ENCODE measurements around the gene PFKP.

DNA sequence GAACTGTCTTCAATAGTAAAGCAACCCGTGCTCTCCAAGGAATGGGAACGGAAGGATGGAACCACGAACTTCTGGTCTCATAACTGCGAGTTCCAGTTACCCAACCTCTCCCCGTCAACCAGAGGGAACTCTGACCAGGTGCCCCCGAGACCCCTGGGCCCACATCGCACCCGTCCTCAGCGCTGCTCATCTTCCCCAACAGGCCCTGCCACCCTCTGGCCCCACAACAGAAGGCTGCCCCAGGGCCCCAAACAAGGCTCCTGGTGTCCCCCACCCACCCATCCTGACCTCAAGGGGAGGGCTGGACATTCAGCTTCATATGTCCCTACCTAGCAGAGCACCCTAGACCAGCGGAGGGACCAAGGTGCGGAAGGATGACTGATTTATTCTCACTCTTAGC lies 82.6 kb downstream of the PFKP start:
- TF ChIP-seq, protein P1, sequence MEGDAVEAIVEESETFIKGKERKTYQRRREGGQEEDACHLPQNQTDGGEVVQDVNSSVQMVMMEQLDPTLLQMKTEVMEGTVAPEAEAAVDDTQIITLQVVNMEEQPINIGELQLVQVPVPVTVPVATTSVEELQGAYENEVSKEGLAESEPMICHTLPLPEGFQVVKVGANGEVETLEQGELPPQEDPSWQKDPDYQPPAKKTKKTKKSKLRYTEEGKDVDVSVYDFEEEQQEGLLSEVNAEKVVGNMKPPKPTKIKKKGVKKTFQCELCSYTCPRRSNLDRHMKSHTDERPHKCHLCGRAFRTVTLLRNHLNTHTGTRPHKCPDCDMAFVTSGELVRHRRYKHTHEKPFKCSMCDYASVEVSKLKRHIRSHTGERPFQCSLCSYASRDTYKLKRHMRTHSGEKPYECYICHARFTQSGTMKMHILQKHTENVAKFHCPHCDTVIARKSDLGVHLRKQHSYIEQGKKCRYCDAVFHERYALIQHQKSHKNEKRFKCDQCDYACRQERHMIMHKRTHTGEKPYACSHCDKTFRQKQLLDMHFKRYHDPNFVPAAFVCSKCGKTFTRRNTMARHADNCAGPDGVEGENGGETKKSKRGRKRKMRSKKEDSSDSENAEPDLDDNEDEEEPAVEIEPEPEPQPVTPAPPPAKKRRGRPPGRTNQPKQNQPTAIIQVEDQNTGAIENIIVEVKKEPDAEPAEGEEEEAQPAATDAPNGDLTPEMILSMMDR (IDR thresholded peaks at IDR 0.05) = no peak
- TF ChIP-seq POLR2A (IDR thresholded peaks at IDR 0.05) = no peak
- TF ChIP-seq POLR2AphosphoS5 (IDR thresholded peaks at IDR 0.05; ENCODE audit: insufficient read depth in 1 of 2, low read depth in 1 of 2) = no peak
